Smooth muscle cell (in vitro differentiated cells): Measurements from ENCODE around the gene CLCN5. TPM values are rescaled to one million over a fixed set of nuclear protein-coding genes. Genes with fewer than 3 reads are reported as not detected.
"Not testable (repeated sequence)": the region's sequence is repeated elsewhere in the genome, so short reads cannot be mapped to it uniquely, and the experiment has no call there.

ENCODE experiments used
- DNase-seq: peaks from one replicate; lab custom pipeline; 2025; ENCODE audit not compliant: unreplicated experiment; lab: John Stamatoyannopoulos, UW
- H2AFZ ChIP-seq: fragments of 200-600 bp; sonication (generic); 2 replicates; pipeline ENCODE4 v1.6.0; 2016; ENCODE audit warnings: antibody characterized with exemption, low read depth, mild to moderate bottlenecking
- H3F3A ChIP-seq: fragments of 200-600 bp; sonication (generic); 2 replicates; pipeline ENCODE4 v1.6.0; 2017; ENCODE audit warnings: antibody characterized with exemption, low read depth
- H3K27ac ChIP-seq: fragments of 200-600 bp; sonication (generic); 2 replicates; pipeline ENCODE4 v1.5.1; 2016; ENCODE audit warnings: low read depth, mild to moderate bottlenecking
- H3K27me3 ChIP-seq: fragments of 200-600 bp; sonication (generic); 2 replicates; pipeline ENCODE4 v1.6.1; 2016; ENCODE audit warnings: low read depth, mild to moderate bottlenecking
- H3K36me3 ChIP-seq: fragments of 200-600 bp; sonication (generic); 2 replicates; pipeline ENCODE4 v1.5.1; 2016; ENCODE audit warnings: low read depth
- H3K4me1 ChIP-seq: fragments of 200-600 bp; sonication (generic); 2 replicates; pipeline ENCODE4 v1.5.1; 2016; ENCODE audit warnings: low read depth
- H3K4me2 ChIP-seq: fragments of 200-600 bp; sonication (generic); 2 replicates; pipeline ENCODE4 v1.6.0; 2016; ENCODE audit warnings: mild to moderate bottlenecking
- H3K4me3 ChIP-seq: fragments of 200-600 bp; sonication (generic); 2 replicates; pipeline ENCODE4 v1.5.1; 2016; ENCODE audit warnings: mild to moderate bottlenecking
- H3K79me2 ChIP-seq: fragments of 200-600 bp; sonication (generic); 2 replicates; pipeline ENCODE4 v1.6.0; 2016; ENCODE audit warnings: low read depth, mild to moderate bottlenecking
- H3K9ac ChIP-seq: fragments of 200-600 bp; sonication (generic); 2 replicates; pipeline ENCODE4 v1.6.0; 2016; ENCODE audit warnings: low read depth
- H3K9me3 ChIP-seq: fragments of 200-600 bp; sonication (generic); replicated peaks from 2 replicates; pipeline ENCODE4 v1.5.1; 2016; ENCODE audit warnings: low read depth
- H4K20me1 ChIP-seq: fragments of 200-600 bp; sonication (generic); 2 replicates; pipeline ENCODE4 v1.6.0; 2016; ENCODE audit warnings: low read depth
- CTCF ChIP-seq: fragments of 200-600 bp; sonication (generic); IDR thresholded peaks from 2 replicates; pipeline ENCODE4 v1.5.1; 2017; ENCODE audit warnings: borderline replicate concordance, mild to moderate bottlenecking, antibody characterized with exemption; ENCODE audit not compliant: insufficient read depth, poor library complexity, severe bottlenecking
- WGBS: methylation state at CpG from one replicate; pipeline ENCODE4 v1.1.7; 2016; ENCODE audit warnings: low lambda C conversion rate; 5-methylcytosine and 5-hydroxymethylcytosine counted together
- polyA plus RNA-seq: library from polyadenylated mRNA; unstranded; fragments of >200 nt; fragmentation: Nextera tagmentation; extraction: Ambion mirVana; gene quantifications from 2 replicates; pipeline ENCODE4 v1.2.1, GENCODE V29; 2016
- total RNA-seq: library from RNA; depleted of rRNA; stranded (reverse); fragments of >200 nt; gene quantifications from 2 replicates; pipeline ENCODE4 v1.2.3, GENCODE V29; 2014

The CLCN5 gene
- total and polyA plus RNA-seq, 2 experiments from 2014 or later = 1.7 to 7.1 TPM

- no peaks in the 10 kb centered on the region for H4K20me1 ChIP-seq
- no peak overlapping the region for H3K4me2 ChIP-seq
- no peak overlapping the region for H2AFZ ChIP-seq
- no peak for DNase-seq
- no peaks in the 10 kb centered on the region for H3K36me3 ChIP-seq
- H3K27me3 ChIP-seq = no peaks in the 10 kb centered on the region
- no peaks in the 10 kb centered on the region for H3F3A ChIP-seq
- H3K9ac ChIP-seq = no peak overlapping the region
- no peaks in the 10 kb centered on the region for H3K79me2 ChIP-seq
- no peak overlapping the region for H3K4me3 ChIP-seq
- no peak overlapping the region for H3K27ac ChIP-seq
- no peaks in the 10 kb centered on the region for H3K4me1 ChIP-seq
- TF ChIP-seq CTCF = no peak
- no peaks in the 10 kb centered on the region for H3K9me3 ChIP-seq
Observed at GRCh38 chrX:50000937-50001542, 78.6 kb downstream of the CLCN5 start.

DNA sequence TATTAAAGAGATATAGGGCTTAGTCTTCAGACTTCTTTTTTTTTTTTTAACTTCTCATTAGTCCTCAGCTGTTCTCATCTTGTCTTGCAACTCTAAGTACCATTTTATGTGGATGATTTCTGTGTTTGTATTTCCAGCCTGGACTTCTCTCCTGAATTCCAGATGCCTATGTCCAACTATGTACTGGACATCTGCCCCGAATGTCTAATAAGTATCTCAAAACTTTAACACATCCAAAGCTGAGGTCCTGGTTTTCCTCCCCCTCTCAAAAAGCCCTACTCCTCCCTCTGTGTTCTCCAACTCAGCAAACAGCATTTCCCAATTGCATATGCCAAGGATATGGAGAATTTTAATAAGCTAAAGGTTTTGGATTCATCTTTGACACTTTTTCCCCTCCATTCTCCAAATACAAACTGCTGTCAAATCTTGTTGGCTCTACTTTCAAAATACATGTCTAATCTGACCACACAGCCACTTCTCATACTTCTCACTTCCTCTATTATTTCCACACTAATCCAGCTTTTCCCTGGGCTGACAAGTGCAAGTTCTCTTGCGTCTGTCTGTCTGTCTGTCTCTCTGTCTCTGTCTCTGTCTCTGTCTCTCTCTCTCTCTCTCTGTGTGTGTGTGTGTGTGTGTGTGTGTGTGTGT is 79.8 kb downstream of the CLCN5 start:
- H3K9ac ChIP-seq = no peak overlapping the region
- H4K20me1 ChIP-seq = no peaks in the 10 kb centered on the region
- no peak for DNase-seq
- no peak overlapping the region for H3K4me2 ChIP-seq
- no peaks in the 10 kb centered on the region for H3K36me3 ChIP-seq
- no peak overlapping the region for H3K4me3 ChIP-seq
- no peaks in the 10 kb centered on the region for H3K27me3 ChIP-seq
- H2AFZ ChIP-seq = no peak overlapping the region
- H3F3A ChIP-seq = no peaks in the 10 kb centered on the region
- no peak for TF ChIP-seq CTCF
- WGBS = 78% methylated on average over 2 of the region's 2 CpGs
- H3K79me2 ChIP-seq = no peaks in the 10 kb centered on the region
- H3K27ac ChIP-seq = no peak overlapping the region
- H3K9me3 ChIP-seq = no peaks in the 10 kb centered on the region
- no peaks in the 10 kb centered on the region for H3K4me1 ChIP-seq

DNA sequence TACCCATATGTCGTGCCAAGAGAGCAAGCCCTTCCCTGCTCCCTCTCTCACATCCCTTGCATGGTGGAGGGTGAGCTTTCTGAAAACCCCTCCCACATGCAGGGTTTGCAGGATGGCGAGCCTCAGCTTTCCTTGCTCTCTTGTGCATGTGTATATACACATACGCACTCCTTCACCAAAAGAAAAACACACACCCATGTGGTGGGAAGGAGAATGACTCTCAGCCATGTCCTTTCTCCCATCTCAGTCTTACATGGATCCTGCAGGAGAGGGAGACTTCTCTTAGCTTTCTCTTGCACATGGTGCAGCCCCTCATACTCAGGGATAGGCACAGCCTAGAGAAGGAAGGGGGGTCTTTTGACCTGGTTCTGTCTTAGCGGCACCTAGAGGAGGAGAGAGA is 81.1 kb downstream of the CLCN5 start:
- Histone ChIP-seq H3K9me3 (no peaks in the 10 kb centered on the region), H3K4me1 (no peaks in the 10 kb centered on the region), H3K36me3 (no peaks in the 10 kb centered on the region), H4K20me1 (no peaks in the 10 kb centered on the region), H2AFZ (no peak overlapping the region), H3K4me2 (no peak overlapping the region), H3K79me2 (no peaks in the 10 kb centered on the region), H3F3A (no peaks in the 10 kb centered on the region), H3K27me3 (no peaks in the 10 kb centered on the region), H3K27ac (no peak overlapping the region), H3K4me3 (no peak overlapping the region), H3K9ac (no peak overlapping the region)
- DNase-seq = no peak
- TF ChIP-seq CTCF = no peak
- 74% methylated on average over 4 of the region's 4 CpGs for WGBS

DNA sequence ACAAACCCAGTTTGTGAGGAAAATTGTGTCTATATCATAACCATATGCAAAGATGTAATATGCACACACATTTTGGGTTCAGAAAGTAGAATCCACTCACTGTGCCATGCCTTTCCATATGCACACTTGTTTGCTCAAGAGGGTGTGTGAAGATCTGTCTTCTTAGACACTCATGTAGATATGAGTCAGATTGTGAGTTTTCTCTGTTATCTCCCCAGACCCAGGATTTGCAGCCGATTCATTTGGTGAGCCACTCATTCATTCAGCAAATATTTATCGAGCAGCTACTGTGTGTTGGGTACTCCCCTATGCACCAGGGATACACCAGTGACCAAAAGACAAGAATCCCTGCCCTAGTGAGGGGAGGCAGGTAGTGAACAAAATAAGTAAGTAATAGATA is 81.5 kb downstream of the CLCN5 start:
- Histone ChIP-seq H3K79me2 (no peaks in the 10 kb centered on the region), H3K36me3 (no peaks in the 10 kb centered on the region), H3K4me1 (no peaks in the 10 kb centered on the region), H3K27ac (no peak overlapping the region), H3K27me3 (no peaks in the 10 kb centered on the region), H3K4me2 (no peak overlapping the region), H4K20me1 (no peaks in the 10 kb centered on the region), H3K4me3 (no peak overlapping the region), H2AFZ (no peak overlapping the region), H3K9me3 (no peaks in the 10 kb centered on the region), H3K9ac (no peak overlapping the region), H3F3A (no peaks in the 10 kb centered on the region)
- no peak for TF ChIP-seq CTCF
- no peak for DNase-seq
- WGBS = 68% methylated on average over 2 of the region's 2 CpGs

GRCh38 chrX:50025591-50025990 is 103.2 kb downstream of the CLCN5 start:
- H2AFZ ChIP-seq, H3K9me3 ChIP-seq, H3K27me3 ChIP-seq, H3K36me3 ChIP-seq, H4K20me1 ChIP-seq, H3K9ac ChIP-seq, H3K4me3 ChIP-seq, H3K27ac ChIP-seq, H3F3A ChIP-seq, H3K4me2 ChIP-seq, H3K79me2 ChIP-seq, H3K4me1 ChIP-seq, DNase-seq: not testable (repeated sequence)
- WGBS = 51% methylated on average over 5 of the region's 5 CpGs
